Prostate gland (tissue), 2 donors: ENCODE data around the gene GREB1.

Source experiments
- CTCF ChIP-seq, 4 experiments: fragments of 200-600 bp in 2 of 4; fragments of 450-650 bp in 2 of 4; sonication (generic) in 2 of 4; IDR thresholded peaks; 1 replicate in 3 of 4; 2 replicates in 1 of 4; pipeline ENCODE4 v1.5.1; 2016 to 2019; ENCODE audit warnings: antibody characterized with exemption in 4 of 4, mild to moderate bottlenecking in 2 of 4, moderate library complexity in 2 of 4
- POLR2A ChIP-seq: fragments of 450-650 bp; IDR thresholded peaks from one replicate; pipeline ENCODE4 v1.6.1; 2016; ENCODE audit warnings: antibody characterized with exemption, mild to moderate bottlenecking
- POLR2AphosphoS5 ChIP-seq: sonication (generic); formaldehyde crosslinking; IDR thresholded peaks from one replicate; pipeline ENCODE4 v1.6.1; 2017; ENCODE audit warnings: antibody characterized with exemption

DNA sequence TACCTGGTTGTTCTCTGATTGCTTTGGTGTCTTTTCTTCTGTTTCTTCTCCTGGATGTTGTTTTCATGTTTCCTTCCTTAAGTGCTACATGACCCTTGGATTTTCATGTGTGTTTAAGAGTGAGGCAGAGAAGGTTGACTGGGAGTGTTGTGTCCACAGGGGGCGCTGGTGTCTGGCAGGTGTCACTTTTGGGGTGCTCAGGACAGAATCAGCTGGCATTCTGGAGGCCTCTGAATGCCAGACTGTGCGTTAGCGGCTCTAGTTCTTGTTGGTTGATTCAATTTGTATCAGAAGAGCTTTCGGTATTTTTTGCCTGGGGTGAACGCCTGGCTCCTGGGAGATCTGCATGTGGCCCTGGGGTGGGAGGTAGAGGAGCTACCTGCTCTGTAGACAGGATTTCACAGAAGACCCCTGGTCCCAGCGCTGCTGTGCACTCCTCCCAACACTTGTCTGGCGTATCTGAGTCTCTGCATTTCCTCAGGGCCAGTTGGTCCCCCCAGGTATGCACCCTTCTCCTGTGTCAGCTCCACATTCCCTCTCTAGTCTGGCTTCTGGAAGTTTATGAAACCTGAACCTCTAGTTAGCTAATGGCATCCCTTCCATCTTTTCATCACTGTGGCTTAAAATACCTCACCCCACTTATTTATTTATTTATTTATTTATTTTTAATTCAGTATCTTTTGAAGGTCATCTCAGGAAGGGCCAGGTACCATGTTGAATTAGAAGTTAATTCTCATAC, 1.1 kb downstream of the GREB1 start:
- TF ChIP-seq POLR2A: no peak
- no peak for TF ChIP-seq CTCF (IDR thresholded peaks at IDR 0.05)
- no peak for TF ChIP-seq POLR2AphosphoS5
